SK-N-SH (cell line): ENCODE data around the gene THTPA. TPM values are rescaled to one million over a fixed set of nuclear protein-coding genes. Genes with fewer than 3 reads are reported as not detected.

ENCODE experiments used
- CTCF ChIA-PET: fragments of 300-600, 350-600 bp; formaldehyde crosslinking; extraction: SDS; loops from one replicate; lab custom pipeline; 2021; lab: Yijun Ruan, JAX
- POLR2A ChIA-PET: fragments of 350-600 bp; sonication (Branson Sonifier 250); formaldehyde crosslinking; extraction: SDS; loops from one replicate; lab custom pipeline; 2020; ENCODE audit warnings: antibody characterized with exemption, inconsistent platforms; lab: Yijun Ruan, JAX
- DNase-seq: peaks from one replicate; pipeline ENCODE4 v3.0.0; 2012
- H2AFZ ChIP-seq: fragments of 200-600 bp; sonication (generic); 2 replicates; pipeline ENCODE4 v1.8.1; 2016; ENCODE audit warnings: antibody characterized with exemption, mild to moderate bottlenecking, low read depth
- H3F3A ChIP-seq: fragments of 200-600 bp; sonication (generic); replicated peaks from 2 replicates; pipeline ENCODE3; 2016; ENCODE audit warnings: antibody characterized with exemption, mild to moderate bottlenecking; ENCODE audit not compliant: insufficient read depth
- H3K27ac ChIP-seq, 2 experiments: fragments of 200-500 bp in 1 of 2; fragments of 200-600 bp in 1 of 2; sonication (Bioruptor generic) in 1 of 2; sonication (generic), shearing (Covaris generic) in 1 of 2; 2 replicates each; pipeline versions ENCODE4 v1.5.1 to v1.6.1; 2014 to 2016; ENCODE audit warnings: low read depth in 2 of 2, inconsistent platforms in 1 of 2, low read length in 1 of 2, mild to moderate bottlenecking in 1 of 2, mixed read lengths in 1 of 2
- H3K27me3 ChIP-seq: fragments of 200-600 bp; sonication (generic), shearing (Covaris generic); 2 replicates; pipeline ENCODE4 v1.6.1; 2016; ENCODE audit warnings: mixed run types; ENCODE audit not compliant: insufficient read depth
- H3K36me3 ChIP-seq, 2 experiments: fragments of 200-500 bp in 1 of 2; fragments of 200-600 bp in 1 of 2; sonication (Bioruptor generic) in 1 of 2; sonication (generic) in 1 of 2; replicated peaks in 1 of 2; 2 replicates each; pipeline versions ENCODE3 to v1.5.1; 2014 to 2016; ENCODE audit warnings: low read length in 1 of 2, mild to moderate bottlenecking in 1 of 2; ENCODE audit not compliant: insufficient read depth in 2 of 2, control insufficient read depth in 1 of 2
- H3K4me1 ChIP-seq, 2 experiments: fragments of 200-500 bp in 1 of 2; fragments of 200-600 bp in 1 of 2; sonication (Bioruptor generic) in 1 of 2; sonication (generic), shearing (Covaris generic) in 1 of 2; 2 replicates each; pipeline versions ENCODE4 v1.5.1 to v1.6.1; 2014 to 2016; ENCODE audit warnings: low read depth in 1 of 2, low read length in 1 of 2, mixed run types in 1 of 2; ENCODE audit not compliant: insufficient read depth in 2 of 2, control insufficient read depth in 1 of 2
- H3K4me2 ChIP-seq: fragments of 200-600 bp; sonication (generic), shearing (Covaris generic); 2 replicates; pipeline ENCODE4 v1.6.1; 2017; ENCODE audit warnings: mixed run types
- H3K4me3 ChIP-seq, 2 experiments: fragments of 200-500 bp in 1 of 2; fragments of 200-600 bp in 1 of 2; sonication (Bioruptor generic) in 1 of 2; sonication (generic), shearing (Covaris generic) in 1 of 2; 2 replicates each; pipeline versions ENCODE4 v1.5.1 to v1.8.1; 2014 to 2016; ENCODE audit warnings: low read depth in 2 of 2, inconsistent platforms in 1 of 2, low read length in 1 of 2, mild to moderate bottlenecking in 1 of 2, mixed read lengths in 1 of 2, moderate library complexity in 1 of 2
- H3K79me2 ChIP-seq: fragments of 200-600 bp; sonication (generic); 2 replicates; pipeline ENCODE4 v1.8.1; 2017; ENCODE audit warnings: mild to moderate bottlenecking; ENCODE audit not compliant: insufficient read depth
- H3K9ac ChIP-seq: fragments of 200-600 bp; sonication (generic); 2 replicates; pipeline ENCODE4 v1.6.1; 2017; ENCODE audit warnings: mixed run types
- H3K9me2 ChIP-seq: fragments of 200-600 bp; sonication (generic); 2 replicates; pipeline ENCODE4 v1.6.1; 2017; ENCODE audit warnings: mixed run types
- H3K9me3 ChIP-seq: fragments of 200-600 bp; sonication (generic); 2 replicates; pipeline ENCODE4 v1.6.1; 2017; ENCODE audit warnings: mixed run types, mild to moderate bottlenecking, moderate library complexity
- H4K20me1 ChIP-seq: fragments of 200-600 bp; sonication (generic); 2 replicates; pipeline ENCODE4 v1.6.1; 2017; ENCODE audit warnings: mild to moderate bottlenecking, mixed run types; ENCODE audit not compliant: insufficient read depth
- CTCF ChIP-seq: fragments of 200-600 bp; sonication (generic); IDR thresholded peaks from 2 replicates; pipeline ENCODE4 v1.6.1; 2017; ENCODE audit warnings: antibody characterized with exemption, mild to moderate bottlenecking, moderate library complexity
- ELF1 ChIP-seq: IDR thresholded peaks from 2 replicates; pipeline ENCODE4 v1.4.0; 2012
- EP300 ChIP-seq, 2 experiments: IDR thresholded peaks; 2 replicates each; pipeline versions ENCODE4 v1.4.0 to v1.6.1; 2012; ENCODE audit warnings: borderline replicate concordance in 1 of 2, low read depth in 1 of 2, low read length in 1 of 2
- GABPA ChIP-seq: IDR thresholded peaks from 2 replicates; pipeline ENCODE4 v1.4.0; 2012; ENCODE audit warnings: low read depth, mild to moderate bottlenecking
- GATA2 ChIP-seq: sonication (generic); formaldehyde crosslinking; IDR thresholded peaks from 2 replicates; pipeline ENCODE4 v1.5.0; 2020; ENCODE audit warnings: mild to moderate bottlenecking, missing genetic modification reagents
- JUND ChIP-seq: IDR thresholded peaks from 2 replicates; pipeline ENCODE4 v1.4.0; 2012
- MEF2A ChIP-seq: IDR thresholded peaks from 2 replicates; pipeline ENCODE4 v1.4.0; 2012; ENCODE audit warnings: low read depth, borderline replicate concordance
- MXI1 ChIP-seq: IDR thresholded peaks from 2 replicates; pipeline ENCODE4 v1.6.1; 2012; ENCODE audit warnings: mild to moderate bottlenecking, low read depth, low read length, improper control_type of control experiment
- PBX3 ChIP-seq: IDR thresholded peaks from 2 replicates; pipeline ENCODE4; 2012
- POLR2AphosphoS5 ChIP-seq: IDR thresholded peaks from 2 replicates; pipeline ENCODE4 v1.6.1; 2012; ENCODE audit warnings: low read depth, low read length
- RCOR1 ChIP-seq: fragments of 150-350 bp; IDR thresholded peaks from 2 replicates; pipeline ENCODE4 v1.6.1; 2017; ENCODE audit warnings: antibody characterized with exemption, low read length
- REST ChIP-seq: IDR thresholded peaks from 2 replicates; pipeline ENCODE4 v1.6.1; 2012; ENCODE audit warnings: mild to moderate bottlenecking, low read depth, low read length, moderate library complexity
- RFX5 ChIP-seq: IDR thresholded peaks from 2 replicates; pipeline ENCODE4 v1.6.1; 2012; ENCODE audit warnings: mild to moderate bottlenecking, improper control_type of control experiment, low read length
- TCF12 ChIP-seq: IDR thresholded peaks from 2 replicates; pipeline ENCODE4 v1.4.0; 2012
- USF1 ChIP-seq: IDR thresholded peaks from 2 replicates; pipeline ENCODE4 v1.4.0; 2012; ENCODE audit warnings: low read depth, borderline replicate concordance
- USF2 ChIP-seq: fragments of 150-350 bp; IDR thresholded peaks from 2 replicates; pipeline ENCODE4 v1.6.1; 2017; ENCODE audit warnings: antibody characterized with exemption, low read length, low read depth, borderline replicate concordance
- whole genome bisulfite sequencing: methylation state at CpG from one replicate; pipeline ENCODE4 v1.1.6; 2017; ENCODE audit warnings: low lambda C conversion rate; 5-methylcytosine and 5-hydroxymethylcytosine counted together
- polyA plus RNA-seq, 3 experiments: library from polyadenylated mRNA; depleted of rRNA; stranded (reverse); fragments of >200 nt; gene quantifications; 2 replicates each; pipeline ENCODE4 v1.2.3, GENCODE V29; 2012

THTPA gene
- polyA plus RNA-seq, 1 of the 3 experiments (the other 2 are of a cell fraction): 16.3 TPM

- Histone ChIP-seq H3K79me2 (0 out of 2 replicates have a peak, but pooled peaks cover 3% of the 10 kb centered on the region), H3K4me2 (peak overlapping the region; percentile 86), H3K9ac (peak overlapping the region; percentile 71), H3K4me3 (peak overlapping the region; percentile 64 to 86), H3K4me1 (peaks cover 0 to 34% of the 10 kb centered on the region in 2 experiments; a peak in 1 of 4 replicates), H4K20me1 (no peaks in the 10 kb centered on the region), H2AFZ (peak overlapping the region; percentile 98; the same call in 1 of the 2 replicates), H3K36me3 (peaks cover 0 to 26% of the 10 kb centered on the region in 2 experiments), H3F3A (peaks cover 10% of the 10 kb centered on the region), H3K9me3 (no peaks in the 10 kb centered on the region), H3K27me3 (no peaks in the 10 kb centered on the region), H3K27ac (peak overlapping the region; percentile 13 to 82; a peak in 2 of 4 replicates), H3K9me2 (no peaks in the 10 kb centered on the region)
- ChIA-PET POLR2A (interaction anchor here (0.6 to 1.4 kb wide), 4 partner anchors 11 to 245 kb away, joined by 3 to 6 read pairs (median 4); partner anchors contain the start of genes JPH4 and THTPA), CTCF (interaction anchor here (0.9 to 19.5 kb wide), 10 partner anchors 8 to 344 kb away, joined by 3 to 785 read pairs (median 4); partner anchors contain the start of genes NGDN and THTPA)
- DNase-seq: peak; percentile 48
- TF ChIP-seq RCOR1 (no peak), TCF12 (no peak), MXI1 (no peak), ELF1 (0 out of 2 replicates have a peak, but pooled peaks have one; percentile 7), CTCF (peak; percentile 38)
- WGBS: 9% methylated on average over 3 of the region's 5 CpGs
These were observed 10.7 kb downstream of the THTPA start for GRCh38 chr14:23566778-23567185.

GRCh38 chr14:23567186-23568020 is 11.3 kb downstream of the THTPA start, which contains the start of gene AP1G2:
Gene AP1G2 (minus strand): TSS chr14:23567791. CDS start chr14:23567314, 477 bp downstream.
- POLR2A ChIA-PET: interaction anchor here (0.6 to 1.4 kb wide), 5 partner anchors 11 to 245 kb away, joined by 3 to 6 read pairs (median 4); partner anchors contain the start of genes JPH4 and THTPA
- TF ChIP-seq EP300 (IDR thresholded peaks at IDR 0.05; ENCODE audit: borderline replicate concordance in 1 of 2, low read depth in 1 of 2, low read length in 1 of 2): no peak
- TF ChIP-seq USF2: no peak
- TF ChIP-seq MXI1: peak; percentile 46; the same call in 1 of the 2 replicates
- TF ChIP-seq JUND: no peak
- TF ChIP-seq GABPA: no peak
- no peak for TF ChIP-seq MEF2A
- TF ChIP-seq GATA2: no peak
- no peak for TF ChIP-seq RCOR1
- TF ChIP-seq REST: no peak
- no peak for TF ChIP-seq RFX5
- TF ChIP-seq ELF1: peak; percentile 85
- peak; percentile 94 for TF ChIP-seq POLR2AphosphoS5
- no peak for TF ChIP-seq TCF12
- TF ChIP-seq USF1: no peak
- TF ChIP-seq PBX3: peak; percentile 24; the same call in 1 of the 2 replicates

More at GRCh38 chr14:23567186-23568020, 11.3 kb downstream of the THTPA start, which contains the start of gene AP1G2:
- Histone ChIP-seq H3K9ac (peak within 1 kb of the TSS; percentile 71), H3K4me2 (peak within 1 kb of the TSS; percentile 86), H3K27me3 (no peaks in the 10 kb centered on the region), H4K20me1 (no peaks in the 10 kb centered on the region), H3K27ac (peak within 1 kb of the TSS; percentile 39 to 82; a peak in 3 of 4 replicates), H2AFZ (peak within 1 kb of the TSS; percentile 98), H3K79me2 (0 out of 2 replicates have a peak, but pooled peaks cover 3% of the 10 kb centered on the region), H3F3A (peaks cover 10% of the 10 kb centered on the region), H3K4me3 (peak within 1 kb of the TSS; percentile 64 to 86), H3K4me1 (peaks cover 0 to 34% of the 10 kb centered on the region in 2 experiments; a peak in 1 of 4 replicates), H3K9me3 (no peaks in the 10 kb centered on the region), H3K9me2 (no peaks in the 10 kb centered on the region), H3K36me3 (peaks cover 0 to 21% of the 10 kb centered on the region in 2 experiments)
- DNase-seq: peak; percentile 92
- CTCF ChIA-PET: interaction anchor here (0.7 to 19.5 kb wide), 12 partner anchors 9 to 512 kb away, joined by 3 to 785 read pairs (median 4); partner anchors contain the start of genes NGDN and THTPA
- 2% methylated on average over 42 of the region's 53 CpGs for WGBS
